Activated CD8-positive, alpha-beta memory T cell treated with anti-CD3 and anti-CD28 coated beads for 24 hours (primary cell): ENCODE results near the gene DDX3X.
"Not testable (repeated sequence)": the region's sequence is repeated elsewhere in the genome, so short reads cannot be mapped to it uniquely, and the experiment has no call there.

Experiments
- DNase-seq: peaks from one replicate; pipeline ENCODE4 v3.0.0-alpha.2; 2020

DDX3X gene

DNA sequence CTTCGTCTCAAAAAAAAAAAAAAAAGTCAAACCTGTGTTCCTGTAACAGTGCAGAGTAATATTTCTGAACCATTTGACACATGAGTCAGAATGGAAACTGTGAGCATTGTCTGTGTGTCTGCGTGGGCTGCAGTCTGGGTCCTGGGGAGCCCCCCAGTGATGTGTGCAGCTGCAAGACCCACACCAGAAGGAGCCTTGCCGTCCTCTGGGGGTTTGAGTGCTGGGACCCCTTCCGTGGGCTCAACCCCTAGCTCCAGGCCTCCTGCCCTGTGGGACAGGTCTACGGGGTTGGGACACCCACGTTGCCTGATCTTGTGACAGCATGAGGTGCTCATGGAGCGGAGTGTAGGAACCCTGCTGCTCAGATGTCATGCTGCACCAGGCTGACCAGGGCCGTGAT lies 43.7 kb downstream of the DDX3X start:
- DNase-seq = peak; percentile 70

DNA sequence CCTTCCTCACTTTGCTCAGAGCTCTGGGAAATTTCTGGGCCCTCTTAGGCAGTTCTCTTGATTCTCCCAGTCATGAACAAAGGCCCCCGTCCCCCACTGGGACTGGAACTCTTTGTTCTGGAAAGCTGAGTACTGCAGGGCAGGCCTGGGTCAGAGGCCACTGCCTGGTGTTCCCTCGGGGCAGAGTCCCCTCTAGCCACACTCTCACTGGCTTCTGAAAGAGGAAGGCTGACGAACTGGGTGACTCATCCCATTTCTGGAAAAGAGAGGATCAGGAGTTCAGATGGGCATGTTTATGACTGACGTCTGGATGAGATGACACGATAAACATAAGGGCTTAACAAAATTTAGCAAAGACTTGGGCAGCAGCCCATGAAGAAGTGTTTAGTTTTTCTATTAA lies 47.7 kb downstream of the DDX3X start:
- DNase-seq = no peak

DNA sequence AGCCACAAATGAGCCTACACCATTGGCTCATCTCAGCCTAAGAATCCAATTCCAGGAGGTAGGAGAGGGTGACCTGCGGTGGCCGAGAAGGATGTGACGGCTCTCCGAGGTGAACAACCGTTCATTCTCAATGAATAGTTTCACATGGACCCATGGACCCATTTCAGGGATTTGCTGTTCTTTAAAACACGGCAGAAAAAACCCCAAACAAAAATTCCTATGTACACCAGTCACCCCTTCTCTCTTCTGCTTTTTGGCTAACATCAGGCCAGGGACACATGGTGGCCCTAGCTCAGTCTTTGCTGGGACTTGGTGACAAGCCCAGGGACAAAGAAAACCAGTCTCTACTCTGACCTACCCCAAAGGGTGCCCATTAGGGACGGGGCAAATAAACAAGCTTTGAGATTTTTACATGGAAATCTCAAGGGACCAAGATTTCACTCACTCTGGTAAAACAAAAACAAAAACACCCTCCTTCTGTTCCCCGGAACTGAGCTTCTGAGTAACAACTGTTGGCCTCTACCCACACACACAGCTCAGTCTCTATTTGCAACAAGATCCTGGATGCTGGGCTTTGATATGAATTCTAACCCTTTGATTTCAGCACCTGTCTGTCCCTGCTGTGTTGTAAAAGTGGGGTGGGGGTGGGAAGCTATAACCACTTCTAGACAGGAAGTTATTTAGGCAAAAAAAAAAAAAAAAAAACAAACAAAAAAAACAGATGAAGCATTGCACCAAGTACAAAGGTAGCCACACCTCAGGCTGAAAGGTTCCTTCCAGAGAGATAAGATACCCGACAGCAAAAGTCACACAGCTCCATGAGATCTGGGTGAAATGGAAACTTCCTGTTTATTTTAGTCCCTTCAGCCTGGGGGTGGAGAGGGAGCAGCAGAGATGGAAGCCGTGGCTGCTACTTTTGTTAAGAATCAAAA lies 49.0 kb downstream of the DDX3X start:
- DNase-seq = no peak

GRCh38 chrX:41384051-41384705 lies 50.2 kb downstream of the DDX3X start:
- no peak for DNase-seq

- no peak for DNase-seq
Measured at GRCh38 chrX:41386222-41386990, 52.4 kb downstream of the DDX3X start.

DNA sequence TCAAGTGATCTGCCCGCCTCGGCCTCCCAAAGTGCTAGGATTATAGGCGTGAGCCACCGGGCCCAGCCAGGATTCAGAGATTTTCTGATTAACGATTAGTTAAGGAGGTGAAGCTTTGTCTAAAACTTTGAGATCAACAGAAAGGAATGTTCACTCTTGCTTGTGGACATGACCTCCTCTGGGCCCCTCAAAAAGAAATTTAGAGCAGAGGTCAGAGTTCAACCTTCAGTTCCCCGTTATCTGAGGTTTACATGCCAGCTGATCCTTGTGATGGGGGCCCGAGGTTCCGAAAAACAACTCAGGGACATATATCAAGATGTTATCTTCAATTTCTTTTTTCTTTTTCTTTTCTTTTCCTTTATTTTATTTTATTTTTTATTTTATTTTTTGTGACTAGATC lies 54.6 kb downstream of the DDX3X start:
- no peak for DNase-seq

GRCh38 chrX:41389311-41389888 lies 55.4 kb downstream of the DDX3X start:
- DNase-seq = no peak

DNA sequence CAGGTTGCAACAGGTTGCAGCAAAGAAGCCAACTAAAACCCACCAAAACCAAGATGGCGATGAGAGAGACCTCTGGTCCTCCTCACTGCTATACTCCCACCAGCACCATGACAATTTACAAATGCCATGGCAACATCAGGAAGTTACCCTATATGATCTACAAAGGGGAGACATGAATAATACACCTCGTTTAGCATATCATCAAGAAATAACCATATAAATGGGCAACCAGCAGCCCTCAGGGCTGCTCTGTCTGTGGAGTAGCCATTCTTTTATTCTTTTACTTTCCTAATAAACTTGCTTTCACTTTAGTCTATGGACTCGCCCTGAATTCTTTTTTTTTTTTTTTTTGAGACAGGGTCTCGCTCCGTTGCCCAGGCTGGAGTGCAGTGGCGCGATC lies 56.6 kb downstream of the DDX3X start:
- DNase-seq = not testable (repeated sequence)

DNA sequence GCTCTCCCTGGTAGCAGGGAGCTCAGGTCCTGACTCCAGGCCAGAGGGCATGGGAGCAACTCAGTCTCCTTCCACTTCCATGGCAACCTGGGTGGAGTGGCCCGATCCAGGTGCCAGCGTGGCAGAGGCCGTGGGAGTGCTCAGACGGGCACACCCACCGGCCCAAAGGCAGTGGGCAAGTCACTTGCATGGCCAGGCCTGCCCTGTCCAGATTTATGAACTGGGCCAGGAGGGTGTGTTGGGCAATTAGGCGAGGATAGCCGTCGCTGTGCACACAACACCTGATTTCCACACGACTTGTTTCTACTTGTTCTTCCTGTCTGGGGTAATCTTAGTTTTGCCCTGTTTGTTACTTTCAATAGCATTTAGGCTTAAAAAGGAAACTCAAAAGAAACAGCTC lies 57.6 kb downstream of the DDX3X start:
- no peak for DNase-seq

- no peak for DNase-seq
Measured at GRCh38 chrX:41394293-41394692, 60.3 kb downstream of the DDX3X start.

GRCh38 chrX:41397219-41397618 lies 63.3 kb downstream of the DDX3X start:
- no peak for DNase-seq

DNA sequence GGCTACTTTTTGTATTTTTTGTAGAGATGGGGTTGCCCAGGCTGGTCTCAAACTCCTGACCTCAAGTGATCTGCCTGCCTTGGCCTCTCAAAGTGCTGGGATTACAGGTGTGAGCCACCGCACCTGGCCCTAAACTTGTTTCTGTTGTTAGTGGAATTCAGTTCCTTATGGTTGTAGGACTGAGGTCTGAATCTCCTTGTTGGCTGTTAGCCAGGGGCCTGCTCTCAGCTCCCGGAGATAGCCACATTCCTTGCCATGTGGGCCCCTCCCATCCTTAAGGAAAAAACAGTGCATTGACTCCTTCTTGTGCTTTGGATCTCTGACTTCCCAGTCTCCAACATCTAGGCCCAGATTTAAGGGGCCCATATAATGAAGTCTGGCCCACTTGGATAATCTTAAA lies 63.8 kb downstream of the DDX3X start:
- no peak for DNase-seq

- DNase-seq = not testable (repeated sequence)
Measured at GRCh38 chrX:41402556-41402955, 68.6 kb downstream of the DDX3X start.

- DNase-seq = no peak
Measured at GRCh38 chrX:41405551-41405950, 71.6 kb downstream of the DDX3X start.

GRCh38 chrX:41406201-41406600 lies 72.2 kb downstream of the DDX3X start:
- DNase-seq = no peak

GRCh38 chrX:41407816-41408215 lies 73.9 kb downstream of the DDX3X start:
- no peak for DNase-seq

GRCh38 chrX:41408576-41408975 lies 74.6 kb downstream of the DDX3X start:
- DNase-seq = no peak

DNA sequence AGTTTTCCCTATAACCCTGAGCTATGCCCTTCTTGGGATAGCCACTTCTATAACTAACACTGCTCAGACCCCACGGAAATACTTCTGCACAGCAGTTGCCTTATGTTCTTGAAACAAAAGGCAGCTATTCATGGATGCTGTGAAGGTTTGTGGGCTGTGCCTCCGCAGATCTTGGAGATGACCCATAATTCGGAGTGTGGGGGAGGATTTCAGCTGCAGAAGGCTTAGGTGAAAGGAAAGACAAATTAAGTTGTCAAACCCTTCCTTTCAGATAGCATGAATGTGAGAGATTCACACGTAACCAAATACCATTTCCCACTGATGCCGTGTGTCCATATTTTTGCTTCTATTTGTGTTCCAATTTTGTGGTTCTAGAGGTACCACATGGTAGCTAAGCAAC lies 75.0 kb downstream of the DDX3X start:
- no peak for DNase-seq

DNA sequence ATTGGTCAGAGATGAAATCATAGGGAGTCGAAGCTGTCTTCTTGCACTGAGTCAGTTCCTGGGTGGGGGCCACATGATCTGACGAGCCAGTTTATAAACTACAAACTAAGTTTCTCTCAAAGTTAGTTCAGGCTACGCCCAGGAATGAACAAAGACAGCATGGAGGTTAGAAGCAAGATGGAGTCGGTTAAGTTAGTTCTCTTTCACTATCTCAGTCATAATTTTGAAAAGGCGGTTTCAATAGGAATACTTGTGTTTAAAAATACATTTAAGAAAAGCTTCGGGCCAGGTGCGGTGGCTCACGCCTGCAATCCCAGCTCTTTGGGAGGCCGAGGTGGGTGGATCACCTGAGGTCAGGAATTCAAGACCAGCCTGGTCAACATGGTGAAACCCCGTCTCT lies 77.3 kb downstream of the DDX3X start:
- not testable (repeated sequence) for DNase-seq

DNA sequence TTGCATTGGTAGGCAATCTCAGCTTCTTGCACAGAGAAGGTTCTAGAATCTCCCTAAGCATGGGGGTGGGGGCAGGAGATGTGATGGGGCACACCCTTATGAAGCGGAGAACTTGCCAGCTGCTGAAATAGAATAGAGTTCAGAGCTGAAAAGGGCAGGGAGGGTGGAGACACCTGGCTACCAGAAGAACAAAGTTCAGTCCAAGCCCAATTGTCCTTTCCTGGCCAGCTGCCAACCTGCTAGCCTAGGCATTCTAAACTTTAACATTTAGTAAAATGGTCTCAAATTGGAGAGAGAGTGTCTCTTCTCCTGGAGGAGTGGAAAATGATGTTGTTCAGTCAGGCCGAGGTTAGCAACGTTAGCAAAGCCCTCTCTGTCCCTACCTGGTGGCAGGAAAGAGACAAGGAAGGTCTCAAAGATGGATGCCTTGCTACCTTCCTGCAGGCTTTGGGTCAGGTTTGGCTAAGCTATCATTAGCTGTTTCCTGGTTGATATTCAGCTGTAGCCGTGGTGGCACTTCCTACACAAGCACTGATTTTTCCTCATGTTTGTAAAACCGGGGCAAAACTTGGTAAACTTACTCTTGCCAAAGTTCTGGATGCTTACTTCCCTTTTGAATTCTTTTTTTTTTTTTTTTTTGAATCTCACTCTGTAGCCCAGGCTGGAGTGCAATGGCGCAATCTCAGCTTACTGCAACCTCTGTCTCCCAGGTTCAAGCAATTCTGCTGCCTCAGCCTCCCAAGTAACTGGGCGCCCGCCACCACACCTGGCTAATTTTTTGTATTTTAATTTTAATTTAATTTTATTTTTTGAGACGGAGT lies 78.5 kb downstream of the DDX3X start:
- no peak for DNase-seq
